Raji (cell line): Measurements from ENCODE around the gene ABCA3.

Source experiments
- POLR2A ChIP-seq: IDR thresholded peaks from 2 replicates; pipeline ENCODE4 v1.6.1; 2011; ENCODE audit warnings: low read depth, low read length, control low read depth; ENCODE audit not compliant: insufficient read depth

Gene ABCA3

GRCh38 chr16:2256531-2257140 is 83.9 kb downstream of the ABCA3 start:
- no peak for TF ChIP-seq POLR2A

GRCh38 chr16:2253293-2253692 is 87.2 kb downstream of the ABCA3 start:
- no peak for TF ChIP-seq POLR2A

GRCh38 chr16:2252806-2253148 is 87.8 kb downstream of the ABCA3 start:
- TF ChIP-seq POLR2A, result no peak

DNA sequence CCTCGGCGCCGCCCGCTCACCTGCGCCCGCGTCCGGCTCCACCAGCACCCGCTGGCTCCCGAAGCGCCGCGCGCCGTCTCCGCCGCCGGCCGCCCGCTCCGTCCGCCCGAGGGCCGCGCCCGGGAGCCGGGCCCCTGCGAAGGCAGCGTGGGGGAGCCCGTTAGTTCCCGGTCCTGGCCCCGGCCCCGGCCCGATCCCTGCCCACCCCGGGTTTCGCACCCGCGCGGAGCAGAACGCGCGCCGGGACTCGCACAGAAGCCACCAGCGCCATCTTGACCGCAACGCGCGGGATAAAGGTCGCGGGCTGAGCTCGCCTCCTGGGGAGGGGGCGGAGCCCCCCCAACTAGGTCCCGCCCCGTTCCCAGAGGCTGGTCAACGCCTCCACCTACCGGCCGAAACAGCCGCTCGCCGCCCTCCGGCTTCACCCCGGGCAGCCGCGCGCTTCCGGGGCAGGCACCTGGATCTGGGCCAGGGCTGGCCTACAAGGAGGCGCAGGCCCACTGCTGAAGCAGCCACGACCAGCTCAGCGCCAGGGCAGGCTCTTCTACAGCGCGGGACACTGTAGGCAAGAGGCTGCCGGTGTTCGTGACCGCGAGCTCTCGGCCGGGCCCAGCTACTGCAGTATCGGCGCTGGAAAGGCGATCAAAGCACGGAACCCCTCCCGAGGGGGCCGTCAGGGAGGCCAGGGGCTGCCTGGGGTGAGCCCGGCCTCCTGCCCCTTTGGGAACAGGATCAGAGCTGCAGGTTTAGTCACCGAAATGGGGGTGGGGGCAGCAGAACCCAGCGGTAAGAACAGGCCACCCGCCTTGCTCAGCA is 89.0 kb downstream of the ABCA3 start, which contains the start of gene ECI1:
Gene ECI1, minus strand, starts transcription at position 292 of the 816 bp plus-strand sequence. Its CDS starts 21 bp downstream, at position 271.
- peak; percentile 87 for TF ChIP-seq POLR2A

DNA sequence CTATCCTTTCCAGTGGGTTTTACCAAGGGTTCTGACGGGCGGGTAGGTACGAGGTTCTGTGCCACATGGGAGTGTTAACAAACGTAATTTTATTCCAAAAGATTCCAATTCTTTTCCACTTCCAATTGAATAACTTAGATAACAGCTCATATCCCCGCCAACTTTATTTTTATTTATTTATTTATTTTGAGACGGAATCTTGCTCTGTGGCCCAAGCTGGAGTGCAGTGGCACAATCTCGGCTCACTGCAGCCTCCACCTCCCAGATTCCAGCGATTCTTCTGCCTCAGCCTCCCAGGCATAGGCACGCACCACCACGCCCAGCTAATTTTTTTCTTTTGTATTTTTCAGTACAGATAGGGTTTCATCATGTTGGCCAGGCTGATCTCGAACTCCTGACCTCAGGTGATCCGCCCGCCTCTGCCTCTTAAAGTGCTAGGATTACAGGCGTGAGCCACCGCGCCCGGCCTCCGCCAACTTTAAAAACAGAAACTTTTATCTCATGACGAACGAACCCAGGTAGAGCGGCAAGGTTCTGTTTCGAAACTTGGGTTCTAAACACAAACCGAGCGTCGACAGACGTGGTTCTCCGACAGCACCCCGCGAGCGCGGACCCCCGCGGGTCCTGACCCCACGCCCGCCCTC is 89.8 kb downstream of the ABCA3 start:
- TF ChIP-seq POLR2A, result no peak

- TF ChIP-seq POLR2A, result no peak
These were observed 94.1 kb downstream of the ABCA3 start for GRCh38 chr16:2246301-2246885.

GRCh38 chr16:2244926-2245795 is 95.4 kb downstream of the ABCA3 start:
- TF ChIP-seq POLR2A, result no peak

DNA sequence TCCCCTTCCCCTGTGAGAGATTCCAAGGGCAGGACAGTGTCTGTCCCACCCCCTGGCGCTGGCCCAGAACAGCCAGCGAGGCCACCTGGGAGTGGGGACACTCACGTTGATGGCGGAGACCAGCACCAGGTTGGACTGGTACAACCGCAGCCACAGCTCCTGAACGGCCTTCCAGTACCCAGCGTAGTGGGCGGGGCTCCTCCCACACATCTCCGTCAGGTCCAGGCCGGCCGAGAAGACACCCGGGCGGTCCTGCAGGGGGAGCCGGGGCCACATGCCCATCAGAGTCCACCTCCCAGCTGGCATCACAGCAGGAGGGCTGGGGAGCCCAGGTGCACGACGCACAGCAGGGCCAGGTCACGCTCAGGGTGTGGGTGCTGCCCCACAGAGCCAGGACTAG is 96.2 kb downstream of the ABCA3 start:
- no peak for TF ChIP-seq POLR2A

DNA sequence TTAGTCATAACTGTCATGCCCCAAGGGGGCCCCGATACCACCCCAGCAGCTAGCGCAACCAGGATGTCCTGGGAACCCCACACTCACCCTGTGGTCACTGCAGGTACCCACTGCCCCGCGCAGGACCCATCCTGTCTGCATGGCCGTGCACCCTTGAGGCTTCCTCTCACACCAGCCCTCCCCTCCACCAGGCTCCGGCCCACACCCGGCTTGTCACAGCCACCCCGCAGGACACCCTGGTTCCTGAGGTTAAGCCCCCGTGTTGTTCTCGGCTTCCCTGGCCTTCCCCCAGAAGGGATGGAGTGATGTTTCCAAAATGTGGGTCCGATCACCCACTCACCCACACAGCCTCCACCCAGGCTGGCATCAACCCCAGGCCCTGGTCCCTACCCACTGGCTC is 96.7 kb downstream of the ABCA3 start:
- TF ChIP-seq POLR2A, result 0 out of 2 replicates have a peak, but pooled peaks have one; percentile 13

GRCh38 chr16:2243031-2243528 is 97.4 kb downstream of the ABCA3 start:
- no peak for TF ChIP-seq POLR2A

- no peak for TF ChIP-seq POLR2A
These were observed 97.9 kb downstream of the ABCA3 start for GRCh38 chr16:2242598-2242997.

DNA sequence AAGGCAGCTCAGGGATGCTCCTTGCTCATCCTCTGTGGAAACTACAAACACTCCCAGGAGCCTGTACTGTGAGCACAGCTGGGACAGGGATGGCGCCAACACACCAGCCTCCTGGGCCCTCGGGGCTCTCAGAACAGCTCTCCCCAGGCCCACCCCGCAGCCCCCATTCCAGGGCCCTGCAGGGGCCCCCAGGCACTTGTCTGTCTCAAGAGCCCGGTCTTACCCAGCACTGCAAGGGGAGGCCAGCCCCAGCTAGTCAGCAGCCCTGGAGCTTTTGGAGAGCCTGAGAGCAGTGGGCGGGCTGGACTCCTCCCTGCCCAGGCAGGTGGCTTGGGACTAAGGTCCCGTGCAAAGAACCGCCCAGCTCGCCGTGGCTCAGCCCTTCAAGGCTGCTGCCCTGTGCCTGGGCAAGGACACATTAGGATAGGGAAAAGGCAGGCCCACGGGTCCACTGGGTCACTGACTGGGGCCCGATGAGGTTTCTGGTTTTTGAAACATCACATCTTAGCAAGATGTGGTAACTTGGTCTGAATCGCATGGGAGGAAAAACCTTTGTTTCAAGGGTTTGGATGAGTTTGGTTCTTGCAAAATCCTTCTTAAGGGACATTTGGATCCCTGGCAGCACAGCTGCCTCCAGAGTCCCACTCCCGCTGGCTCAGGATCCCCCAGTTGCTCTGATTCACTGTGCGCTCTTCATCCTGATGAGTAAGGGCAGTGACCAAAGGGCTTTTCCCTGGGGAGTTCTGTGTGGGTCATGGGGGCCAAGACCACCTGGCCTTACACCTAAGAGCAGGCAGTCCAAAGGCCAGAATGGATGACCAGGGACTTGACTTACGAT is 101.5 kb downstream of the ABCA3 start:
- no peak for TF ChIP-seq POLR2A

- TF ChIP-seq POLR2A, result 0 out of 2 replicates have a peak, but pooled peaks have one; percentile 19
These were observed 102.2 kb downstream of the ABCA3 start for GRCh38 chr16:2238150-2238837.
